Spleen (tissue), 11 donors: ENCODE data around the gene SYCE1. TPM values are rescaled to one million over a fixed set of nuclear protein-coding genes. Genes with fewer than 3 reads are reported as not detected.

ENCODE experiments used
- DNase-seq: peaks from one replicate; pipeline ENCODE4 v3.0.0-alpha.2; 2020
- H3K27ac ChIP-seq, 8 donors: fragments of 200-600 bp; sonication (generic) in 7 of 8; 1 replicate in 4 of 8; 2 replicates in 4 of 8; pipeline versions ENCODE4 v1.5.0 to v1.8.0; 2016 to 2021; ENCODE audit warnings: inconsistent platforms in 4 of 8, mild to moderate bottlenecking in 4 of 8, moderate library complexity in 1 of 8
- H3K27me3 ChIP-seq, 7 donors: fragments of 200-600 bp; sonication (generic) in 6 of 7; replicated peaks in 1 of 7; 1 replicate in 4 of 7; 2 replicates in 3 of 7; pipeline versions ENCODE4 v1.5.0 to v1.8.0; 2016 to 2021; ENCODE audit warnings: inconsistent platforms in 3 of 7, mild to moderate bottlenecking in 1 of 7
- H3K36me3 ChIP-seq, 6 donors: fragments of 200-600 bp; sonication (generic) in 5 of 6; 1 replicate in 4 of 6; 2 replicates in 2 of 6; pipeline versions ENCODE4 v1.5.0 to v1.8.0; 2016 to 2021; ENCODE audit warnings: inconsistent platforms in 2 of 6
- H3K4me1 ChIP-seq, 6 donors: fragments of 200-600 bp; sonication (generic) in 5 of 6; 1 replicate in 3 of 6; 2 replicates in 3 of 6; pipeline versions ENCODE4 v1.5.0 to v1.8.0; 2016 to 2021; ENCODE audit warnings: inconsistent platforms in 3 of 6
- H3K4me3 ChIP-seq, 8 donors: fragments of 200-600 bp; sonication (generic) in 7 of 8; 1 replicate in 4 of 8; 2 replicates in 4 of 8; pipeline versions ENCODE4 v1.5.0 to v1.8.0; 2016 to 2021; ENCODE audit warnings: inconsistent platforms in 4 of 8, mild to moderate bottlenecking in 4 of 8, moderate library complexity in 2 of 8
- H3K9me3 ChIP-seq, 8 donors: fragments of 200-600 bp; sonication (generic) in 7 of 8; 1 replicate in 4 of 8; 2 replicates in 4 of 8; pipeline versions ENCODE4 v1.5.0 to v1.8.0; 2016 to 2021; ENCODE audit warnings: inconsistent platforms in 4 of 8
- POLR2A ChIP-seq, 3 donors: fragments of 450-650 bp; IDR thresholded peaks; one replicate each; pipeline ENCODE4 v1.5.1; 2017; ENCODE audit warnings: antibody characterized with exemption in 3 of 3, mild to moderate bottlenecking in 1 of 3
- POLR2AphosphoS5 ChIP-seq, 3 donors: sonication (generic); formaldehyde crosslinking; IDR thresholded peaks; one replicate each; pipeline ENCODE4 v1.5.1; 2017; ENCODE audit warnings: antibody characterized with exemption in 3 of 3
- WGBS, 5 donors: extraction: QIAGEN DNeasy Blood & Tissue Kit in 3 of 5; methylation state at CpG; one replicate each; pipeline versions ENCODE4 v1.1.5 to v1.1.7; 2013 to 2018; 5-methylcytosine and 5-hydroxymethylcytosine counted together
- intact Hi-C: fragments of 100-400 bp; cut with DNase I; formaldehyde crosslinking; loops from one replicate; pipeline ENCODE4 v1.15.0; 2023; ENCODE audit warnings: low total_unique reads
- polyA plus RNA-seq, 3 donors: library from polyadenylated mRNA; stranded (reverse); fragments of 200-250 nt; gene quantifications; one replicate each; pipeline ENCODE4 v1.2.1, GENCODE V29; 2013
- total RNA-seq, 7 donors: library from RNA; depleted of rRNA in 3 of 7; stranded (reverse); fragments of >200 nt in 3 of 7; fragmentation: NEBNext Ultra II Directional in 4 of 7; extraction: Animal tissue kit (Norgen Biotek cat#: 25700) in 4 of 7; gene quantifications; one replicate each; pipeline versions ENCODE4 v1.1.0 to v1.2.1, GENCODE V29; 2016 to 2021
- TF ChIP-seq, protein P1 (sequence below), 11 experiments: fragments of 200-600 bp in 7 of 11; fragments of 450-650 bp in 4 of 11; sonication (generic) in 4 of 11; IDR thresholded peaks in 8 of 11; conservative IDR thresholded peaks in 3 of 11; 1 replicate in 7 of 11; 2 replicates in 4 of 11; pipeline versions ENCODE4 v1.4.0 to v1.8.0; 2016 to 2021; ENCODE audit warnings: antibody characterized with exemption in 11 of 11, inconsistent platforms in 4 of 11, mild to moderate bottlenecking in 1 of 11
- donor health status: healthy with polysubstance abuse.
- donor health status: DM: no; HTN: no; CAD: no; lungs with moderate emphysema.
- donor health status: DM: no; HTN: no; CAD: no.
- donor health status: Bipolar disorder and iron deficiency.
- donor health status: healthy.
- donor health status: DM: no; HTN: no; CAD: no.
- donor health status: DM: yes; HTN: yes; CAD: no.

Gene SYCE1
- total and polyA plus RNA-seq, 10 donors = 0.24 to 3.5 (median 1.4) TPM; not detected in 4

DNA sequence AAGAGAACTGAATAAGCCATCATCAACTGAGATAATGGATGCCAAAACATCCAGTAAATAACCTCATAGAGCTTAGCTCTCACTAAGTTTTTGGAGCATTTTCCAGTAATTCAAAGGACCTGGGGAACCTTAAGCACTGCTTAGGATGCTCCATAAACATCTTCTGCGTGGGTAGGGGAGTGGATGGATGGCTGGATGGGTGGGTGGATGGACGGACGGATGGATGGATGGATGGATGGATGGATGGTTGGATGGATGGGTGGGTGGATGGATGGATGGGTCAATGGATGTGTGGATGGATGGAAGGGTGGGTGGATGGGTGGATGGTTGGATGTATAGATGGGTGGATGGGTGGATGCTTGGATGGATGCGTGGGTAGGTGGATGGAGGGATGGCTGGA lies 29.2 kb downstream of the SYCE1 start:
- H3K4me1 ChIP-seq = no peaks in the 10 kb centered on the region
- no peak overlapping the region for H3K4me3 ChIP-seq
- no peak overlapping the region for H3K27ac ChIP-seq
- DNase-seq = no peak
- H3K36me3 ChIP-seq = peaks cover 0 to 3% (median 0%) of the 10 kb centered on the region in 6 donors
- TF ChIP-seq POLR2AphosphoS5 (IDR thresholded peaks at IDR 0.05) (no peak), POLR2A (IDR thresholded peaks at IDR 0.05) (no peak)
- TF ChIP-seq, protein P1, sequence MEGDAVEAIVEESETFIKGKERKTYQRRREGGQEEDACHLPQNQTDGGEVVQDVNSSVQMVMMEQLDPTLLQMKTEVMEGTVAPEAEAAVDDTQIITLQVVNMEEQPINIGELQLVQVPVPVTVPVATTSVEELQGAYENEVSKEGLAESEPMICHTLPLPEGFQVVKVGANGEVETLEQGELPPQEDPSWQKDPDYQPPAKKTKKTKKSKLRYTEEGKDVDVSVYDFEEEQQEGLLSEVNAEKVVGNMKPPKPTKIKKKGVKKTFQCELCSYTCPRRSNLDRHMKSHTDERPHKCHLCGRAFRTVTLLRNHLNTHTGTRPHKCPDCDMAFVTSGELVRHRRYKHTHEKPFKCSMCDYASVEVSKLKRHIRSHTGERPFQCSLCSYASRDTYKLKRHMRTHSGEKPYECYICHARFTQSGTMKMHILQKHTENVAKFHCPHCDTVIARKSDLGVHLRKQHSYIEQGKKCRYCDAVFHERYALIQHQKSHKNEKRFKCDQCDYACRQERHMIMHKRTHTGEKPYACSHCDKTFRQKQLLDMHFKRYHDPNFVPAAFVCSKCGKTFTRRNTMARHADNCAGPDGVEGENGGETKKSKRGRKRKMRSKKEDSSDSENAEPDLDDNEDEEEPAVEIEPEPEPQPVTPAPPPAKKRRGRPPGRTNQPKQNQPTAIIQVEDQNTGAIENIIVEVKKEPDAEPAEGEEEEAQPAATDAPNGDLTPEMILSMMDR (IDR thresholded peaks at IDR 0.05 in 8 of 11, conservative IDR thresholded peaks at IDR 0.05 in 3 of 11) = no peak
- WGBS, 5 donors = 46 to 77% (median 56%) methylated on average over 3 to 4 of the region's 4 CpGs
- H3K9me3 ChIP-seq = no peaks in the 10 kb centered on the region
- peaks cover 0 to 6% (median 0%) of the 10 kb centered on the region in 7 donors for H3K27me3 ChIP-seq
- intact Hi-C loops = no loop called here

DNA sequence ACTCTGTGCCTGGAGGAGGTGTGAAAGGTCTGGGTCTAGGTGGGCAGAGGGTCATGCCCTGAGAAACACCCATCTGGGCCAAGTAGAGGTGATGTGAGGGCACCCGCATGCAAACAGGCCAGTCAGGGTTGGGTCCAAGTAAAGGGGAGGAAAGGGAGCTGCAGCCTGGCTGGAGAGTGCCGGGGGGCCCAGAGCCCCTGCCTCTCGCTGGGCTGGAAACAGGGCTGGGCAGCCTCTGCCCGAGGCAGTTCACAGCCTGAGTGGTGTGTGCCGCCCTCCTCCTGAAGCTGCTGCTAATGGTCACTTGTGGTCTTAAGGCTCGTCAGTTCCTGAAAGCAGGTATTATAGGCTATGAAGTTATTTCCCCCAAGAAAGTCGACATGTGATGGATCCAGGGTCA lies 31.0 kb downstream of the SYCE1 start:
- no peak for TF ChIP-seq POLR2A (IDR thresholded peaks at IDR 0.05)
- TF ChIP-seq, protein P1 (IDR thresholded peaks at IDR 0.05 in 8 of 11, conservative IDR thresholded peaks at IDR 0.05 in 3 of 11) = no peak
- TF ChIP-seq POLR2AphosphoS5 (IDR thresholded peaks at IDR 0.05) = no peak
- Histone ChIP-seq H3K27ac (no peak overlapping the region), H3K4me3 (no peak overlapping the region), H3K36me3 (peaks cover 0 to 3% (median 0%) of the 10 kb centered on the region in 6 donors), H3K4me1 (peaks cover 0 to 13% (median 9%) of the 10 kb centered on the region in 6 donors), H3K9me3 (no peaks in the 10 kb centered on the region), H3K27me3 (peaks cover 0 to 24% (median 15%) of the 10 kb centered on the region in 7 donors)
- intact Hi-C loops = no loop called here
- WGBS, 5 donors = 74 to 87% (median 85%) methylated on average over 7 of the region's 7 CpGs
- DNase-seq = no peak

DNA sequence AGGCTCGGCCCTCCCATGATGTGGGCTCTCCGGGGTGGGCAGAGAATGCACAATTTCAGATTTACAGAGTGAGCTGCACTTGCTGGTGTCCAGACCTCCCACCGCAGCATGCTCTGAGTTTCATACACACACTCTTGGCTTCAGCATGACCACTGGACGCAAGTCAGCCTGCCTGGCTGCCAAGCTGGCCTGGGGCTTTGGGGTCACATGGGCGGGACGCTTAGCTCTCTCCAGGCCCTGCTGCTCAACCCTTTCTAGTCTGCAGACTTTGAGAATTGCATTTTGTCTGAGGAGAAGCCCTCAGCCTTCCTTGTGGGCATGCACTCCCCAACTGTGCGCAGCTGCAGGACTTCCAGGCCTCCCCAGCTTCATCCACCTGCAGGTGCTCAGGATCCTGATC lies 32.5 kb downstream of the SYCE1 start:
- no peak for DNase-seq
- TF ChIP-seq POLR2A (IDR thresholded peaks at IDR 0.05) (no peak), POLR2AphosphoS5 (IDR thresholded peaks at IDR 0.05) (no peak)
- TF ChIP-seq, protein P1 (IDR thresholded peaks at IDR 0.05 in 8 of 11, conservative IDR thresholded peaks at IDR 0.05 in 3 of 11) = no peak
- WGBS, 5 donors = 79 to 93% (median 82%) methylated on average over 7 of the region's 7 CpGs
- Histone ChIP-seq H3K9me3 (no peaks in the 10 kb centered on the region), H3K4me3 (no peak overlapping the region), H3K27me3 (peaks cover 6 to 40% (median 30%) of the 10 kb centered on the region in 7 donors), H3K27ac (no peak overlapping the region), H3K4me1 (peaks cover 15 to 28% (median 23%) of the 10 kb centered on the region in 6 donors), H3K36me3 (peaks cover 0 to 3% (median 0%) of the 10 kb centered on the region in 6 donors)
- intact Hi-C loops = no loop called here

DNA sequence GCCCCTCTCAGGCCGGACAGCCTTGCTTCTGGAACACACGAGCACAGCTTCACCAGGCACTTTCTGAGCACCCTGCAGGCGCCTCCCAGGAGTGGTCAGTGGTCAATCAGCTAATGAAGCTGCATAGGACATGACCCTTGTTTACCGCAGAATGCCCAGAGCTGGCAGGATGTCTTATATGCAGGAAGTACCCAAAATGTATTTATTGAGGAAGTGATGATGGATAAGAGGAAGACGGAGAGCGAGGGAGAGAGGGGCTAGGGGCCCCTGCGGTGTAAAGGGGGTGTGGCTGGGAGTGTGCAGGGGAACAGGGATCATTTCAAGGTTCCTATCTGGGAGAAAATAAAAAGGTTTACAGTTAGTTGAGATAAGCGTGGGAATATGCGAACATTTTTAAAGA lies 34.9 kb downstream of the SYCE1 start:
- H3K9me3 ChIP-seq = no peaks in the 10 kb centered on the region
- TF ChIP-seq POLR2AphosphoS5 (IDR thresholded peaks at IDR 0.05) (no peak), POLR2A (IDR thresholded peaks at IDR 0.05) (no peak)
- TF ChIP-seq, protein P1 (IDR thresholded peaks at IDR 0.05 in 8 of 11, conservative IDR thresholded peaks at IDR 0.05 in 3 of 11) = no peak
- peaks cover 15 to 32% (median 24%) of the 10 kb centered on the region in 6 donors for H3K4me1 ChIP-seq
- H3K27me3 ChIP-seq = peaks cover 10 to 62% (median 42%) of the 10 kb centered on the region in 7 donors
- 26 to 42% (median 29%) methylated on average over 7 to 9 of the region's 9 CpGs for WGBS, 5 donors
- no peak overlapping the region for H3K4me3 ChIP-seq
- no peak overlapping the region for H3K27ac ChIP-seq
- no peaks in the 10 kb centered on the region for H3K36me3 ChIP-seq
- intact Hi-C loops = no loop called here
- DNase-seq = no peak
